ENCODE data around the gene WDCP.

DNA sequence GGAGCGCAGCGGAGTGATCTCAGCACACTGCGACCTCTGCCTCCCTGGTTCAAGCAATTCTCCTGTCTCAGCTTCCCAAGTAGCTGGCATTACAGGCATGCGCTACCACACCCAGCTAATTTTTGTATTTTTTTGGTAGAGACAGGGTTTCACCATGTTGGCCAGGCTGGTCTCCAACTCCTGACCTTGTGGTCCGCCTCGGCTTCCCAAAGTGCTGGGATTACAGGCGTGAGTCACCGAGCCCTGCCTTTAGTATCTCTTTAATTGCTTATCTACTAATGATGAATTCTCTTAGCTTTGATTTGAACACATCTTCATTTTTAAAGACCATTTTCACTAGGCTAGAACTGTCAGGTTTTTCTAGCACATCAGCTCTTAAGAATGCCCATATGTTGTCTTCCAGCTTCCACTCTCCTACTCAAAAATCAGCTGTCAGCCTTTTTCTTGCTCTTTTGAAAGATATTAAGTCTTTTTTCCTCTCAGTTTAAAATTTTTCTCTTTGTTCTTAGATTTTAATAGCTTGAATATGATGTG, 53.4 kb downstream of the WDCP start:
- TF ChIP-seq POLR2AphosphoS5 (IDR thresholded peaks at IDR 0.05) (no peak), RAD21 (conservative IDR thresholded peaks at IDR 0.05) (no peak), EP300 (conservative IDR thresholded peaks at IDR 0.05; ENCODE audit: poor library complexity, severe bottlenecking) (no peak), EZH2 (IDR thresholded peaks at IDR 0.05; ENCODE audit: borderline replicate concordance, insufficient read depth, low read length, poor library complexity, severe bottlenecking) (no peak), TAF1 (IDR thresholded peaks at IDR 0.05; ENCODE audit: low read depth) (no peak), MXI1 (conservative IDR thresholded peaks at IDR 0.05; ENCODE audit: poor library complexity, severe bottlenecking) (no peak), SMC3 (conservative IDR thresholded peaks at IDR 0.05; ENCODE audit: poor library complexity) (no peak)
- TF ChIP-seq, protein P1, sequence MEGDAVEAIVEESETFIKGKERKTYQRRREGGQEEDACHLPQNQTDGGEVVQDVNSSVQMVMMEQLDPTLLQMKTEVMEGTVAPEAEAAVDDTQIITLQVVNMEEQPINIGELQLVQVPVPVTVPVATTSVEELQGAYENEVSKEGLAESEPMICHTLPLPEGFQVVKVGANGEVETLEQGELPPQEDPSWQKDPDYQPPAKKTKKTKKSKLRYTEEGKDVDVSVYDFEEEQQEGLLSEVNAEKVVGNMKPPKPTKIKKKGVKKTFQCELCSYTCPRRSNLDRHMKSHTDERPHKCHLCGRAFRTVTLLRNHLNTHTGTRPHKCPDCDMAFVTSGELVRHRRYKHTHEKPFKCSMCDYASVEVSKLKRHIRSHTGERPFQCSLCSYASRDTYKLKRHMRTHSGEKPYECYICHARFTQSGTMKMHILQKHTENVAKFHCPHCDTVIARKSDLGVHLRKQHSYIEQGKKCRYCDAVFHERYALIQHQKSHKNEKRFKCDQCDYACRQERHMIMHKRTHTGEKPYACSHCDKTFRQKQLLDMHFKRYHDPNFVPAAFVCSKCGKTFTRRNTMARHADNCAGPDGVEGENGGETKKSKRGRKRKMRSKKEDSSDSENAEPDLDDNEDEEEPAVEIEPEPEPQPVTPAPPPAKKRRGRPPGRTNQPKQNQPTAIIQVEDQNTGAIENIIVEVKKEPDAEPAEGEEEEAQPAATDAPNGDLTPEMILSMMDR (IDR thresholded peaks at IDR 0.05; ENCODE audit: poor library complexity, severe bottlenecking) = no peak
- TF ChIP-seq, protein P2, sequence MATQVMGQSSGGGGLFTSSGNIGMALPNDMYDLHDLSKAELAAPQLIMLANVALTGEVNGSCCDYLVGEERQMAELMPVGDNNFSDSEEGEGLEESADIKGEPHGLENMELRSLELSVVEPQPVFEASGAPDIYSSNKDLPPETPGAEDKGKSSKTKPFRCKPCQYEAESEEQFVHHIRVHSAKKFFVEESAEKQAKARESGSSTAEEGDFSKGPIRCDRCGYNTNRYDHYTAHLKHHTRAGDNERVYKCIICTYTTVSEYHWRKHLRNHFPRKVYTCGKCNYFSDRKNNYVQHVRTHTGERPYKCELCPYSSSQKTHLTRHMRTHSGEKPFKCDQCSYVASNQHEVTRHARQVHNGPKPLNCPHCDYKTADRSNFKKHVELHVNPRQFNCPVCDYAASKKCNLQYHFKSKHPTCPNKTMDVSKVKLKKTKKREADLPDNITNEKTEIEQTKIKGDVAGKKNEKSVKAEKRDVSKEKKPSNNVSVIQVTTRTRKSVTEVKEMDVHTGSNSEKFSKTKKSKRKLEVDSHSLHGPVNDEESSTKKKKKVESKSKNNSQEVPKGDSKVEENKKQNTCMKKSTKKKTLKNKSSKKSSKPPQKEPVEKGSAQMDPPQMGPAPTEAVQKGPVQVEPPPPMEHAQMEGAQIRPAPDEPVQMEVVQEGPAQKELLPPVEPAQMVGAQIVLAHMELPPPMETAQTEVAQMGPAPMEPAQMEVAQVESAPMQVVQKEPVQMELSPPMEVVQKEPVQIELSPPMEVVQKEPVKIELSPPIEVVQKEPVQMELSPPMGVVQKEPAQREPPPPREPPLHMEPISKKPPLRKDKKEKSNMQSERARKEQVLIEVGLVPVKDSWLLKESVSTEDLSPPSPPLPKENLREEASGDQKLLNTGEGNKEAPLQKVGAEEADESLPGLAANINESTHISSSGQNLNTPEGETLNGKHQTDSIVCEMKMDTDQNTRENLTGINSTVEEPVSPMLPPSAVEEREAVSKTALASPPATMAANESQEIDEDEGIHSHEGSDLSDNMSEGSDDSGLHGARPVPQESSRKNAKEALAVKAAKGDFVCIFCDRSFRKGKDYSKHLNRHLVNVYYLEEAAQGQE (IDR thresholded peaks at IDR 0.05; ENCODE audit: borderline replicate concordance) = no peak
